Stimulated activated CD4-positive, alpha-beta T cell treated with anti-CD3 and anti-CD28 coated beads, Interleukin-2, amount 100 ng/mL, for 48 hours (primary cell): ENCODE results near the gene LILRB3.
"Not testable (repeated sequence)": the region's sequence is repeated elsewhere in the genome, so short reads cannot be mapped to it uniquely, and the experiment has no call there.

Experiments
- DNase-seq, 2 donors: peaks; one replicate each; pipeline ENCODE4 v3.0.0-alpha.2; 2020

The LILRB3 gene

DNA sequence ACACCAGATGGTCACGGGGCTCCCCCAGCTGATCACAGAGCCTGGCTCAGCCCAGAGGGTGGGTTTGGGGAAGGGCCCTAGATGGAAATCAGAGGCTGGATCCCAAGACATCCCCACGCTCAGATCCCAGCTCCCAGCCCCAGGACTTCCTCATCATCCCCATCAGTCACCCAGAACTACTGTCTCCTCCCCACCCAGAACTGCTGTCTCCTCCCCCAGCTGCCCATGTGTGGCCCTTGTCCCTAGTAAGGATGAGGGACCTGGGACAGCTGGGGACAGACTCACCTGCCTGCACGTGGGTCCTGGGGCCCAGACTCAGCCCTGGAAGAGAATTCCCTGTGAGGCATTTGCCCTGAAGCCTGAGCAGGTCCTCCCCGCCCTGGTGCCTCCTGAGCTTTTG is 19.4 kb upstream of the LILRB3 start:
- not testable (repeated sequence) for DNase-seq

DNA sequence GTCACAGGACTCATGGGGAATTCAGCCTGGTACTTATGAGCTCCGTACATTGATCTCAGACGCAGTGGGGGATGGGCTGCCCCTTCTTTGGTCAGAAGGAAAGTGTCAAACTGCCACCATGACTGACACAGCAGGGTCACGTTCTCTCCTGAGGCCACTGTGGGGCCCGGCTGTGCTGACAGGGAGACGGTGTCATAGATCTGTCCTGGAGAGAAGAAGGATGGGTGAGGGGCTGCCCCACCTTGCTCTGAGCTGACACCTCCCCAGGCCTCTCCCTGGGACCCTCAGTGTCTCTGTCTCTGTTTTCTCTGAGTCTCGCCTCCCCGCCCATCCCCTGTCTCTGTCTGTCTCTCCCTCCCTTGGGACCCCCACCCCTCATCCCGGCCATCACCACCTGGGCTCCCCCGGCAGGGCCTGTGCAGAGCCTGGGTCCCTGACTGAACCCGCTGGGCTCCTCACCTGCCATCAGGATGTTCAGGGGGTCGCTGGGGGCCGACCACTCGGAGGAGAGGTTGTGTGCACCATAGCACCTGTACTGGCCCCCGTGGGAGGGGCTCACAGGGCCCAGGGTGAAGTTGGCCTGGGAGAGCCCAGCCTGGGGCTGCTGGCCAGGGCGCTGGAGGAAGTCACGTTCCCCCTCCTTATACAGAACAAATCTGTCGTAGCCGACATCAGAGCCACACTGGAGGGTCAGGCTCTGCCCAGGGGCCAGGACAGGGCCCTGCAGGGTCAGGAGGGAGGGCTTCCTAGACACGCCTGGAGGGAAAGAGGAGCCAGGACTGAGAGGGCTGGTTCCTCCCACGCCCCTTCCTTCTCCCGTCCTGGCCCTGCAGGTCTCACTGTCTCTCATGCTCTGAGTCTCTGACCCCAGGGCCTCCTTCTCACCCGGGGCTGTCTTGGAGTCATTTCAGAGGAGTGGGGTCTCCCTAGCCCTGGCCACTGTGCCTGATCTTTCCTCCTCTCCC is 17.8 kb upstream of the LILRB3 start:
- not testable (repeated sequence) for DNase-seq

GRCh38 chr19:54239491-54240371 is 16.9 kb upstream of the LILRB3 start:
- DNase-seq, result not testable (repeated sequence)

DNA sequence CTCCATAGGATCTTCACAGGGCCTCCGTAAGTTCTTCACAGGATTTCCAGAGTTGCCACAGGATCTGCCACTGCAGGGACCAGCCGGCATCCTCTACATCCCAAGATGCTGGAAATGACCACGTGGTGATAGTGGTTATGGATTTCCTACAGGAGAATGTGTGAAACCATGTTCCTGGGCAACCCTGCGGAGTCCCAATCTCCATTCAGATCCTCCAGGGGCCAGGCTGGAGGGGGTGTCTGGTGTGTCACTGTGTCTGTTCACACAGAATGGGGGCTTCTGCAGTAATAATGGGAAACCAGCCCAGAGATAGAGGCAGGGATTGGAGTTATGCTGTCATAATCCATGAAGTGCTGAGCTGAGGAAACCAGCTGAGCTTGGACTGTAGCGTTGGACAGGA is 11.1 kb upstream of the LILRB3 start:
- DNase-seq, result no peak

- DNase-seq, result peak; percentile 91 to 97
Observed at GRCh38 chr19:54231077-54231931, 8.5 kb upstream of the LILRB3 start.

DNA sequence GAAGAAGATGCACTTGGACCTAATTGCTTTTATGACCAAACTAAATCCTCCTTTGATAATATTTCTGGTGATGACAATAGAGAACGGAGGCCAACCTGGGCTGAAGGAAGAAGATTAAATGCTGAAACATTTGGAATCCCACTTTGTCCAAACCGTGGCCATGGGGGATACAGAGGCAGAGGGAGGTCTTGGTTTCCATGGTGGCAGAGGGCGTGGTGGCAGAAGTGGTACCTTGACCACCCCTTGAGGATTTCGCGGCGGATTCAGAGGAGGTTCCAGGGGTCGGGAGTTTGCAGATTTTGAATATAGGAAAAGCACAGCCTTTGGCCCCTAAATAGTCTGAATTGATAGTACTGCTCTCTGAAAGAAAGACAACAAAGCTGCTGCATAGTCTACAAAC is 7.2 kb upstream of the LILRB3 start:
- DNase-seq, result no peak

DNA sequence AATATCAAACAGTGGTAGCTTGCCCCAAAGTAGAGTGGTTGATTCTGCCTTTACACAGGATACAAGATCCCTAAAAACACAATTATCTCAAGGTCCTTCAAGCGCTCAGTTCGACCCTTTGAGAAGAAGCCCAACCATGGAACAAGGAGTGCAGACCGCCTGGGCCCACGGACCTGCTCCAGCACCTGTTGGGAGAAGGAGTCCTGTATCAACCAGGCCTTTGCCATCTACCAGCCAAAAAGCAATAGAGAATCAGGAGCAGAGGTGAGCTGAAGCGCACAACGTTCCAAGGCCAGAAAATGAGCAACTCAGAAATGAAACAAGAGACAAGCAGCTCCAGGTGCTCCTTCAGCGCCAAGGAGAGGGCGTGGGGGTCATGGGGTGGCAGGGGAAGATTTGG is 6.3 kb upstream of the LILRB3 start:
- no peak for DNase-seq

- not testable (repeated sequence) for DNase-seq
Observed at GRCh38 chr19:54224619-54225018, 1.8 kb upstream of the LILRB3 start.

DNA sequence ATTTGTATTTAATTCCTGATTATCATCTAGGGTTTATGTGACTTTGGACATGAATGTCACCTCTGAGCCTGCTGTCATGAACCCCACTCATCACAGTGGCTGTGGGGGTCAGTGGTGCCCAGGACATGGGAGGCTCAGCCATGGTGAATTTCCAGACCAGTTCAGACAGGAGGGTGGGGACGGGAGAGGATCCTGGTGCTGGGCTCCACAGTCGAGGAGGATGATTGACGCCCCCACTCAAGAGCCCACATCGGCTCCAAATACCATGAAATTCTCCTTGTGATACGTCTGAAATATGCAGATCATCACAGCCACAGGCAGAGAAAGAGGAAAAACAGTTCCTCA is 1.1 kb upstream of the LILRB3 start:
- not testable (repeated sequence) for DNase-seq

DNA sequence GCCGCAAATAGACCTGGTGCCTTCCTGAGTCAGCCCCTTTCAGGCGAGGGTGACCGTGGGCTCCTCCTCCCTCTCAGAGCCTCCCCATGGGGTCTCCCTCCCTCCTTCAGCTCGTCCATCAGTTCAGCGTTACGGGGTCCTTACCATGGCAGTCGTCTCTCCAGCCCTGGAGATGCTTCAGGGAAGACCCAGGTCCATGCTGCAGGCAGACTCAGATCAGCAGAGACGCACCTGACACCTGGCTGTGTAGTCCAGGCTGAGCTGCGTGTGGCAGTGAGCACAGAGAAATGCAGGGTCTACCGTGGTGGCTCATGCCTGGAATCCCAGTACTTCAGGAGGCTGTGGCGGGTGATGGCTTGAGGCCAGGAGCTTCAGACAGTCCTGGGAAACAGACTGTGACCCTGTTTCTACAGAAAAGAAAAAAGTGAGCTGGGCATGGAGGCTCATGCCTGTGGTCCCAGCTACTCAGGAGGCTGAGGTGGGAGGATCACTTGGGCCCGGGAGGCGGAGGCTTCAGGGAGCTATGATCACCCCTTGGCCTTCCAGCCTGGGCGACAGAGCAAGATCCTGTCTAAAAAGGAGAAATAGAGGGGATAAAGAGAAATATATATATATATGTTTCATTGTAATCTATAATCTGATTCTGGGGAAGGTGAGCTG is 600 bp upstream of the LILRB3 start:
- DNase-seq, result not testable (repeated sequence)

GRCh38 chr19:54221947-54222346 is 860 bp downstream of the LILRB3 start:
- not testable (repeated sequence) for DNase-seq

DNA sequence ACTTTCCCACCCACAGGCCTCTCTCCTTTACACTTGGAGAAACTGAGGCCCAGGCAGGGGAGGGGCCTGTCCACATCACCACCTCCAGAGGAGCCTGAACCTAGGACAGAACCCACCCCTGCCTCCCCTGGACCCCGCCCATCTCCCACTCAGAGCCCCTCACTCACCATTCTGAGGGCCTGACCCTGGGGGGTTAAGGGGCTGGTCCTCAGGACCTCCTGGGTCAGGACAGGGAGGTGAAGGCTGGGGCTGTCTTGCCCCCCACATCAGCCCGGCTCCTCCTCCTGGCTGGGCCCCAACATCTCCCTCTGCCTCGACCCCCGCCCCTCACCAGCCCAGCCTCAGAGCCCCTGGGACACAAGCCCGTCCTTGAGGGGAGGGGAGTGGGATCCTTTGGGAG is 3.1 kb downstream of the LILRB3 start:
- DNase-seq, result not testable (repeated sequence)

DNA sequence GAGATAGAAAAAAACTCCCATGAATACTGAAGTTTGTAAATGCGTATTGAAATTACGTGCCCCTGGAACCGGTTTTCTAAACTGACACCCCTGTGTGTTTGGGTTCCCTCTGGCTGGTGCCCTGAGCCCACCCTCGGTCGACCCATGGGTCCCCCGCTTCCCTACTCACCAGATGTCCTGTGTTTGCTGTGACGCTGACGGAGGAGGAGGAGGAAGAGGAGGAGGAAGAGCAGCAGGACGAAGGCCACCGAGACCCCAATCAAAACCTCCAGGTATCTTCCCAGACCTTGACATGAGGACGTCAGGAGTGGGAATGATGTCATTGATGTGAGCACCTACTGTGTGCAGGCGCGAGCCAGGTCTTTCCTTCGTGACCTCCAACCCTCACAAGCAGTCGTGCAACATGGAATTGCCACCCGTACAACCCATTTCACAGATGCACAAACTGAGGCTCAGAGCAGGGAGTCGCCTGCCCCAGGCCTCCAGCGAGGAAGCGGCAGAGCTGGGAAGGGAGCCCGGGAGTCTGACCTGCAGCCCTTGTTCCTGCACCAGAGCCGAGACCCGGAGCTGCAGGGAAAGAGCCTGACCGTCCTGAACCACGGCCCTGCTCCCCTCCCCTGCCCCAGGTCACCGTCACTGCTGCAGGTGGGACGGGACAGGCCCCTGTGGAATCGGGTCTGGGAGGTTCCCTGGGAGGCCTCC is 3.7 kb downstream of the LILRB3 start:
- DNase-seq, result no peak

- no peak for DNase-seq
Observed at GRCh38 chr19:54218259-54218658, 4.5 kb downstream of the LILRB3 start.

DNA sequence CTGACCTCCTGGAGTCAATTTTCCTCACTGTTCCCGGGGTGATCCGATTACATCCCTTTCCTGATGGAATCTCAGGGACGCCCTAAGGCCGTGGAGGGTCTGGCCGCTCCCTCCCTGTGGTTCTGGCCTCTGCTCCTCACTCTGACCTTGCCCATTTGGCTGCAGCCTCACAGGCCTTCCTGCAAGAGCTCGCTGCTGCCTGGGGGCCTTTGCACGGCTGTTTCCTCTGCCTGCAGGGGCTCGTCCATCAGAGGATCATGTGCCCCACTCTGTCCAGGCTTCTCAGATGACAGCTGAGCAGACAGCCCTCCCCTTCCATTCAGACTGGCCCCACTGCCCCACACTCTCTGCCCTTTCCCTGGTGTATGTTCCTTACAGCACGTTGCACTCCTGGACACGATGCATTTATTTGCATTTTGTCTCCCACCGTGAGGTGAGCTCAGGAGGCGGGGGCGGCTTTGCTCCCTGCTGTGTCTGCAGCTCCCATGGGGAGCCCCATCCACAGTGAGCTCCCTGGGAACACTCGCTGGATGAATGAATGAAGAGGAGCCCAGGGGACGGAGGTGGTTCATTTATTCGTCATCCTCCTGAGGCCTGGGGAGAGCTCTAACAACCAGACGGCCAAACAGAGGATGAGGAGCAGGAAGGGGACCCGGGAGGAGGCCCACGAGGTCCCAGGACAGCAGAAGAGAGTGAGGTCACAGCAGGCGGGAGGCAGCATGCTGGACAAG is 5.1 kb downstream of the LILRB3 start:
- not testable (repeated sequence) for DNase-seq

GRCh38 chr19:54216869-54217268 is 5.9 kb downstream of the LILRB3 start:
- no peak for DNase-seq

- DNase-seq, result not testable (repeated sequence)
Observed at GRCh38 chr19:54214734-54215133, 8.1 kb downstream of the LILRB3 start.

GRCh38 chr19:54214217-54214616 is 8.6 kb downstream of the LILRB3 start:
- not testable (repeated sequence) for DNase-seq

GRCh38 chr19:54211235-54211634 is 11.6 kb downstream of the LILRB3 start:
- no peak for DNase-seq

DNA sequence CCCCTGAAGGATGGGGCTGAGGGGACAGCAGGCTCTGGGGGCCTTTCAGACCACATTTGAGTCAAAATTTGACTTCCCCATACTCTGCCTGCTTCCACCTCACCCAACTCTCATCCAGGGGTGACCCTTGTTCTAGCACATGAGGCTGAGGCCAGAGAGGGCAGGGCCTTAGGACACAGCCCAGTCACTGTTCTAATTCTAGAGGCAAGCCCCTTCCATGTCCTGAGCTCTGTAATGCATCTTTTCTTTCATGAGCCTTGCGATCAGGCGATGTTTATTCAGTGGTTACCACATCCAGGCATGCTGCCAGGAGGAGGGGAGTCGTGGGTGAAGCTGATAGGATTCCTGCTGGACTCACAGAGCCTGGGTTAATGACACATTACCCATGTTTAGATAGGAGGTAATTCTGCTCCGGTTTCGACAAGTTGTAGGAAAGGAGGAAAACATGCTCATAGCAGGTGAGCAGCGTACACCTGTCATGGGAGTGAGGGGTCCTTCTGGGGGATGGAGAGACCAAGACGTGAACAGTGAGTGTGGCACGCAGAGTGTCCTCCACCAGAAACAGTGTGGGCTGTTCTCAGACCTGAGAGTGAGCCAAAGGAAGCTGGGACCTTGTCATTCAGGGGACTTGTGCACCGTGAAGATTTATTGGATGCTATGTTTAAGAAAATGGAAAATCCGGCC is 12.9 kb downstream of the LILRB3 start:
- no peak for DNase-seq
